CD4-positive, alpha-beta T cell treated with Interleukin-17A for 4 hours (primary cell): ENCODE measurements around the gene SMG6.
A peak's percentile ranks its signal among the peaks of the same experiment; 100 is the strongest.

ENCODE experiments used
- DNase-seq: peaks from one replicate; pipeline ENCODE4 v3.0.0-alpha.2; 2020; ENCODE audit warnings: mixed read lengths

The SMG6 gene

GRCh38 chr17:2070241-2071023 is 233.2 kb downstream of the SMG6 start:
- no peak for DNase-seq

- no peak for DNase-seq
Observed at GRCh38 chr17:2068519-2069051, 235.0 kb downstream of the SMG6 start.

DNA sequence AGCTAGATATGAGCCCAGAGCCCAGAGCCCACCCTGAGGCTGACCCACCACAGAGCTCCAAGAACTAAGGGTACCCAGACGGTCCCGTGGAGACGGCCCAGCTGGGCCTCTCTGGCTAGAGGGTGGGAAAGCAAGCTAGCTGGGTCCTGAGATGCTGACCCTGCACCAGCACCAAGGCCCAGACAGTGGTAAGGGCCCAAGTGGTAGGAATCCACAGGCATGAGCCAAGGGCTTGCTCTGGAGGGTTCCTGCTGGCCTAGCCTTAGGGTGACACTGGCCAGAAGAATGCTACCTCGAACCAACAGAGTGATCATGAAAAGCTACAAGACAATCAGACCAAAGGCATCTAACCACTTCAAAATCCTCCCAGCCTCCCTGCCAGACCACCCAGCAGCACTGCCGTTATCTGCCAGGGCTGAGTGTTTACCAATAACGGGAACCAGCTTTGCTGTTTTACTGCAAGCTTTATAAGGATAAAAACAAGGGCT is 235.5 kb downstream of the SMG6 start:
- no peak for DNase-seq

DNA sequence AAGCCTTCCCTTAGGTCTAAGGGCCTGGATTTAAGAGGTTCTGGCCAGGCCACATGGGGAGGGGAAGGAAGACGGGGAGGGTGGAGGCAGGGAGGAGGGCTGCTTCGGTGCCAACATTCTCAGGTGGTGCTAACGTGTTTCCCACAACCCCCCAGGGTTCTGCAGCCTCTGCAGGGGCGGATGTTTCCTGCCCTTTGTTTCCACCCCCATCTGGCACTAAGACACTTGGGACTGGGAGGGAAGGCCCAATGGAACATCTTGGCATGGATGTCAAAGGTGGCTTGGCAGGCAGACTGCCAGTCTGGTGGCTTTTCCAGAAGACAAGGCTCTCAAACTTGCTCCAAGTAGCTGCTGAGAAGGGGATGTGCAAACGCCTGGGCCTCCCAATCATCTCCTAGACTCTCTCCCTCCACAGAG is 236.0 kb downstream of the SMG6 start:
- no peak for DNase-seq

GRCh38 chr17:2067048-2067561 is 236.5 kb downstream of the SMG6 start:
- no peak for DNase-seq

- no peak for DNase-seq
Observed at GRCh38 chr17:2065949-2066400, 237.6 kb downstream of the SMG6 start.

DNA sequence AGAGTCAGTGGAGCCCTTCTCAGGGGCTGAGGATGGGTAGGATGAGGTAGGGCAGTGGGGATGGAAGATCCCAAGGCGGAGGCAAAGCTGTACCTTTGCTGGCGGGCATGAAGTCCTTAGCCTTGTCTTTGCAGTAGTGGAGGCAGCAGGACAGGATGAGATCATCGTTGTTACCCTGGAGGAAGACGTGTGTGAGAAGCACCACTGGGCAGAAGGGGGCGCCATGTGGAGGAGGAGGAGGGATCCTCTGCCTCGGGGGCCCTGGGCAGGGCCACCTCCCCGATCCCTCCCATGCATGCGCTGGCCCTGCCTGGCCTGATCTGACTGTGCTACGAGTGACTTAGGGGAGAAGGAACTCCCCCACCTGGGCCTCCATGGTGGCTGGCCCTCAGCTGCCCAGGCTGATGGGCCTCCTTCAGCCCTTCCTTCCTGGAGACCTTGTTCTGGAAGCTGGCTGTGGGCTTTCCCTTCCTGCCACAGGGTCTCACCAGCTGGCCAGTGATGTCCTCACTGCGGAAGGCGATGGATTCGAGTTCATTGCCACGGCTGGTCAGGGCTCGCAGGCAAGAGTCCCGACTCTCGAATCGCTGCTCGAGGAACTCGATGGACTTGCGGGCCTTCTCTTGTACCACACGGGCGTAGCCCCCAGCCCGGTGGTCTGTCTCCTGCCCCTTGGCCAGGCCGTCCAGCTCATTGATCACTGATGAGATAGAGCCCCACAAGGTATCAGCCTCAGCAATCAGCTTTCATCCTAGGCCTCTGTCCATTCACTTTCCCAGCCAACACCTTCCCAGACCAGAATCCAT is 238.4 kb downstream of the SMG6 start:
- DNase-seq: peak; percentile 56

- DNase-seq: no peak
Observed at GRCh38 chr17:2064520-2064971, 239.0 kb downstream of the SMG6 start.

GRCh38 chr17:2064147-2064489 is 239.5 kb downstream of the SMG6 start:
- DNase-seq: no peak

GRCh38 chr17:2063261-2064146 is 240.1 kb downstream of the SMG6 start:
- no peak for DNase-seq

DNA sequence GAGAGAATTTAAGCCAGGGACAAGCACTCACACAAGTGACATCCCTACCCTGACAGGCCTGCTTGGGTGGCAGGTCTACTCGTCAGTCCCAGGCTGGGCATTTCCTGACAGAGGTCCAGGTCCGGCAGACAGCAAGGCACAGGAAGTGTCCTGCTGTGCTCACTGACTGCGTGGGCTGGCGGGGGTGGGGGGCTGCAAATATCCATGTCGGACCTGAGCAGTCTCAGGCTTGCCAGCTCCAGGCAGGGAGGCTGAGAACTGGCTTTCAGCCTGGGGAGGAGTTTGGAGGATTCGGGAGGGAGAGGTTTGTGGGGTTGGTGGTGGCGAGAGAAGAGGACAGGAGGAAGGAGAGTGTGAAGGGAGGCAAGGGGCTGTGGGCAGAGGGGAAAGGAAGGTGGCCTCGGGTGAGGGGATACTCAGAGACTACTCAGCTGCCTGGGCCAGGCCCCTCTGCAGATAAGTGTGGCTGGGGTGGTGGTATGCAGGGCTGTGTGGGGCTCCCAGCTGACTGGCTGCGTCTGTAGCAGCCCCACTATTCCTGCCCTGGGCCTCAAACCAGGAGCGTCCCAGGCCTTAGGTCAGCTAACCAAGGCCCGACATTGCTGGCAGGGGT is 240.9 kb downstream of the SMG6 start:
- DNase-seq: no peak

DNA sequence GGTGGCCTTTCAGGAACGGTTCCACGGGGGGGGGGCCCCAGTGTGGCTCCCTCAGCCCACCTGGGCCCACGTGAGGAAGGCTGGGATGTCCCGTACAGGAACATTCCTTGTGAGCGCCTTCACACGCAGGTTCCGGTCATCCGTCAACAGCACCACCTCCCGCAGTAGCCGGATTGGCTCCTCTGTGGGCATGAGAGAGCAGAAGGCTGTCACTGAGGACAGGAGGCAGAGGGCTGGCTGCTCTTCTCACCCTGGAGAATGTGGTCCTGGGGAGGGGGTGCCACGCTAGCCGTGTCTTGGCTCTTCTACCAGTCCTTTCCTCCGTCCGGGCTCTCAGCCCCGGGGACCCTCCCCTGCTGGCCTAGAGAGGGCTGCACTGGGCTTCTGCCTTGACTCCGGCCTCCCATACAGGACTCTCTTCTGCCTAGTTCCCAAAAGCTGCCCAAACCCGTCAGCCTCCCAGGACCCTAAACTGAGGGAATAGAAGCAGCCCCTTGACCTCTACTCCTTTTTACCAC is 242.1 kb downstream of the SMG6 start:
- DNase-seq: no peak

DNA sequence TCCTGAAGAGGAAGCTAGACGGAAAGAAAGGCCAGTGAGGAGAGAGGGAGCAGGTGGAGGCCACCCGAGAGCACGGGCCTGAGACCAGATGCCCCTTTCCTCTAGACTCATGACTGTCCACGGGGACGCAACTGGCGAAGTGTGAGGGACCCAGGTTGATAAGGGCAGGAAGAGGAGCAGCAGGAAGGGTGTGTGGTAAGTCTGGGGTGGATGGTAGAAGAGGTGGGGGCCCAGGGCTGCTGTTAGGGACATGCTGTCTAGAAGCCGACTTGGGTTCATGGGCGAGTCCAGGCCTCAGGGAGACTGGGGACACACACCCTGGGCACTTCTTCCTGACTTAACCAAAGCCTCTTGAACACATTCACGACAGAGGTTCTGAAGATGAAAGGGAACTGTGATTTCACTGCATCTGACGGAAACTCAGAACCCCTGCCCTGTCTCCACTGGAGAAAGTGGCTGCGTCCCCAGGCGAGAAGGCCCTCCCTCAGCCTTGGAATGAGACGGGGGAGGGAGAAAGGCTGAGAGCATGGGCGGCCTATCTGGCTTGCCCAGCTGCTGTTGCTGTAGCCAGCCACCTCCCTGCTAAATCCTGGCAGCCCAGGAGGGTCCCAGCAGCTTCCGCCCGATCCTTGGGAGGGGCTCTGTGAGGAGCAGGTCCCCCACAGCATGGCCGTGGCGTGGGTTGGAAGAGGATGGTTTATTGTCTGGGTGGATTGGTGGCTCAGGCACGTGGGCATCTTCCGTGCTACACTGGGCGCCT is 242.7 kb downstream of the SMG6 start:
- DNase-seq: no peak

DNA sequence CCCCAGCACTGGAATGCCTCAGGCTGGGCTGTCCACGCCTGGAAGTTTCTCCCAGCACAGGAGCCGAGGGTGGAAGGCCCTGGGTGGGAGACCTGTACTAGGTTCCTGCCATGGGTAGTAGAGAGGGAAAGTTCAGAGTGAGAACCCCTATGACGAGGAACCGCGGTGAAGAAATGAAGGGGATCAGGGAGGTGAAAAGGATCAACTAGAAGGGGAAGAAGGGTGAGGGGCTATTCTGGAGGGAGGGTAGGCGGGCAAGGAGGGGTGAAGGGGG is 243.3 kb downstream of the SMG6 start:
- DNase-seq: no peak

GRCh38 chr17:2059547-2060384 is 243.8 kb downstream of the SMG6 start:
- no peak for DNase-seq

DNA sequence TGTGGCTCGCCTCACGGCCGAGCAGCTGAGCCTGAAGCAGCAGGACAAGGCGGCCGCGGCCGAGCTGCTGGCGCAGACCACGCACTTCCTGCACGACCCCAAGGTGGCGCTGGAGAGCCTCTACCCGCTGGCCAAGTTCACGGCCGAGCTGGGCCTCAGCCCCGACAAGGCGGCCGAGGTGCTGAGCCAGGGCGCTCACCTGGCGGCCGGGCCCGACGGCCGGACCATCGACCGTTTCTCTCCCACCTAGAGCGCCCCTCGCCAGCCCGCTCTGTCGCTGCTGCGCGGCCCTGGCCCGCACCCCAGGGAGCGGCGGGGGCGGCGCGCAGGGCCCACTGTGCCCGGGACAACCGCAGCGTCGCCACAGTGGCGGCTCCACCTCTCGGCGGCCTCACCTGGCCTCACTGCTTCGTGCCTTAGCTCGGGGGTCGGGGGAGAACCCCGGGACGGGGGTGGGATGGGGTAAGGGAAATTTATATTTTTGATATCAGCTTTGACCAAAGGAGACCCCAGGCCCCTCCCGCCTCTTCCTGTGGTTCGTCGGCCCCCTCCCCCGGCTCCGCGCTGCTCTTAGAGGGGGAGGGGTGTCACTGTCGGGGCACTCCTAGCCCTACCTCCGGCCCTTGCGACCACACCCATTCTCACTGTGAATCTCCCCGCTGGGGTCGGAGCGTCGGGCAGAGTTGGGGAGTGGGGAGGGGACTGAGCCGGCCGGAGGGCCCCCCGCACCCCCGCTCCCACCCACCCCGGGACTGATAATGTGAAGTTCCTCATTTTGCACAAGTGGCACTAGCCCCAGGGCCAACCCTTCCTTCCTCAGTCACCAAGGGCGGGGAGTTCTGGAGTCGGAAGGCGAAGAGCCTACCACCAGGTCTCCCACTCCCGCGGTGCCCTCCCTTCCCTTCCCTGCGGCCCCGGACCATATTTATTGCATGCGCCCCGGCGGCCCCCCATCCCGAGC is 244.7 kb downstream of the SMG6 start:
- peak; percentile 74 for DNase-seq

- DNase-seq: no peak
Observed at GRCh38 chr17:2057760-2058585, 245.6 kb downstream of the SMG6 start.

- no peak for DNase-seq
Observed at GRCh38 chr17:2057175-2057759, 246.3 kb downstream of the SMG6 start.
